Heart left ventricle (tissue), 13 donors: ENCODE results near the gene NUFIP2.

Source experiments
- CTCF ChIP-seq, 12 donors: fragments of 200-600 bp; sonication (generic) in 4 of 12; IDR thresholded peaks; one replicate each; pipeline versions ENCODE4 v1.5.0 to v1.8.0; 2018 to 2022; ENCODE audit warnings: antibody characterized with exemption in 12 of 12, mild to moderate bottlenecking in 5 of 12
- POLR2A ChIP-seq, 2 donors: fragments of 450-650 bp; IDR thresholded peaks; one replicate each; pipeline ENCODE4 v1.6.1; 2017; ENCODE audit warnings: antibody characterized with exemption in 2 of 2, mild to moderate bottlenecking in 2 of 2, moderate library complexity in 2 of 2
- donor health status: ischemic (EF 13 %, LVEDD 7.1; RV severe dilation, severe dysfunction).
- donor health status: DM: no; HTN: yes; CAD: no.
- donor health status: DM: no; HTN: no; CAD: no.
- donor health status: ischemic (EF 25% LVEDD 6.9; RV normal size, moderate dysfunction).
- donor health status: ischemic (EF 25% LVEDD 5.7; RV mildly dilated, moderate dysfunction).
- donor health status: ischemic (EF 35%, LVEDD 5.7; RV mildly dilated, moderate dysfunction).
- donor health status: nonischemic (EF 11% LVEDD 7.7; RV severe dilation, severe dysfunction).
- donor health status: DM: yes; HTN: yes; CAD: no.
- donor health status: PGD.
- donor health status: ischemic (EF 29% LVEDD 5.4; RV normal size, mild dysfunction).
- donor health status: nonischemic (EF 23%, LVEDD 6.1; RV moderate dilation, normal function).

- no peak for TF ChIP-seq POLR2A (IDR thresholded peaks at IDR 0.05)
- no peak for TF ChIP-seq CTCF (IDR thresholded peaks at IDR 0.05)
Measured at GRCh38 chr17:29253037-29253436, 40.9 kb downstream of the NUFIP2 start.
